HepG2 (cell line): ENCODE data around the gene KRTAP20-3. TPM values are rescaled to one million over a fixed set of nuclear protein-coding genes. Genes with fewer than 3 reads are reported as not detected.

Experiments used
- ATAC-seq: fragments of 200-7000 bp; cut with Tn5 transposase; 3 replicates; pipeline ENCODE4 v1.9.1; 2020; ENCODE audit warnings: mild to moderate bottlenecking, moderate library complexity
- BruUV-seq: library from RNA; stranded (reverse); fragments of 400-500 nt; replicated peaks from 2 replicates; lab custom pipeline; 2021; lab: Mats Ljungman, UMichigan
- CTCF ChIA-PET: fragments of 300-600 bp; formaldehyde crosslinking; extraction: SDS; loops from one replicate; lab custom pipeline; 2021; ENCODE audit warnings: low total read pairs, inconsistent platforms, low intra/inter-chr PET ratio; lab: Yijun Ruan, JAX
- POLR2A ChIA-PET: fragments of 350-600 bp; sonication (Branson Sonifier 250); formaldehyde crosslinking; loops from one replicate; lab custom pipeline; 2020; ENCODE audit warnings: antibody characterized with exemption, inconsistent platforms; lab: Yijun Ruan, JAX
- DNase-seq: peaks from one replicate; pipeline ENCODE4 v3.0.0-alpha.2; 2015; ENCODE audit warnings: low spot score
- FAIRE-seq: peaks from 3 replicates; lab custom pipeline; 2011; peaks lifted over from hg19 to GRCh38; lab: Jason Lieb, UNC
- H2AFZ ChIP-seq: one replicate; pipeline ENCODE4 v1.6.1; 2011; ENCODE audit warnings: low read length, inconsistent platforms
- H3K27ac ChIP-seq: fragments of 300-600 bp; 3 replicates; pipeline ENCODE4 v1.8.0; 2011; ENCODE audit warnings: mixed run types, mild to moderate bottlenecking, mixed read lengths, low read length, inconsistent platforms; ENCODE audit not compliant: insufficient read depth; ENCODE audit errors: extremely low read length
- H3K27me3 ChIP-seq, 2 experiments: fragments of 200-600 bp in 1 of 2; 2 replicates in 1 of 2; 3 replicates in 1 of 2; pipeline versions ENCODE4 v1.6.0 to v1.8.0; 2011; ENCODE audit warnings: low read length in 2 of 2, mild to moderate bottlenecking in 2 of 2, moderate library complexity in 2 of 2, inconsistent platforms in 1 of 2; ENCODE audit not compliant: insufficient read depth in 2 of 2, control insufficient read depth in 1 of 2
- H3K36me3 ChIP-seq, 2 experiments: fragments of 200-600 bp in 1 of 2; replicated peaks in 1 of 2; 2 replicates in 1 of 2; 3 replicates in 1 of 2; pipeline versions ENCODE4 v1.5.1 to v1.8.0; 2011; ENCODE audit warnings: low read length in 2 of 2, inconsistent platforms in 1 of 2; ENCODE audit not compliant: insufficient read depth in 2 of 2, control insufficient read depth in 1 of 2
- H3K4me1 ChIP-seq: 2 replicates; pipeline ENCODE4 v1.5.1; 2012; ENCODE audit warnings: low read length, inconsistent platforms; ENCODE audit not compliant: insufficient read depth
- H3K4me2 ChIP-seq: 2 replicates; pipeline ENCODE4 v1.6.0; 2011; ENCODE audit warnings: low read depth, low read length, inconsistent platforms
- H3K4me3 ChIP-seq, 3 experiments: fragments of 200-600 bp in 1 of 3; sonication (generic), shearing (Covaris generic) in 1 of 3; replicated peaks in 1 of 3; 2 replicates each; pipeline ENCODE4 v1.5.1; 2011 to 2016; ENCODE audit warnings: low read length in 3 of 3, inconsistent platforms in 2 of 3, low read depth in 2 of 3, mild to moderate bottlenecking in 2 of 3, control low read depth in 1 of 3, mixed read lengths in 1 of 3; ENCODE audit not compliant: insufficient read depth in 1 of 3
- H3K79me2 ChIP-seq: one replicate; pipeline ENCODE4 v1.6.1; 2011; ENCODE audit warnings: low read length, inconsistent platforms; ENCODE audit not compliant: insufficient read depth
- H3K9ac ChIP-seq: 2 replicates; pipeline ENCODE4 v1.6.0; 2011; ENCODE audit warnings: mild to moderate bottlenecking, low read depth, low read length, inconsistent platforms; ENCODE audit not compliant: insufficient read depth
- H3K9me3 ChIP-seq: 2 replicates; pipeline ENCODE4 v1.5.1; 2012; ENCODE audit warnings: mild to moderate bottlenecking, low read length
- H4K20me1 ChIP-seq: 2 replicates; pipeline ENCODE4 v1.6.0; 2011; ENCODE audit warnings: inconsistent platforms, mild to moderate bottlenecking, low read length, moderate library complexity; ENCODE audit not compliant: insufficient read depth
- ADNP ChIP-seq: sonication (generic); formaldehyde crosslinking; IDR thresholded peaks from 2 replicates; pipeline ENCODE4 v1.4.0; 2020; ENCODE audit warnings: missing genetic modification reagents
- FIP1L1 ChIP-seq: fragments of 200-400 bp; formaldehyde crosslinking; IDR thresholded peaks from 2 replicates; pipeline ENCODE4 v1.6.1; 2018; ENCODE audit warnings: low read depth, mild to moderate bottlenecking, low read length, moderate library complexity, borderline replicate concordance; ENCODE audit not compliant: insufficient read depth
- HDAC6 ChIP-seq: fragments of 200-600 bp; sonication (generic); IDR thresholded peaks from 2 replicates; pipeline ENCODE4 v1.7.0; 2017; ENCODE audit warnings: mild to moderate bottlenecking, antibody characterized with exemption, low read length, low read depth
- KDM1A ChIP-seq: IDR thresholded peaks from 2 replicates; pipeline ENCODE4 v1.6.1; 2016; ENCODE audit warnings: missing compliant biosample characterization
- MAFK ChIP-seq, 2 experiments: IDR thresholded peaks in 1 of 2; conservative IDR thresholded peaks in 1 of 2; 2 replicates each; pipeline ENCODE4 v1.6.1; 2011; ENCODE audit warnings: improper control_type of control experiment in 2 of 2, low read length in 2 of 2
- SATB2 ChIP-seq: sonication (generic); formaldehyde crosslinking; IDR thresholded peaks from 2 replicates; pipeline ENCODE4 v1.5.0; 2020; ENCODE audit warnings: missing genetic modification reagents
- SCMH1 ChIP-seq: sonication (generic); formaldehyde crosslinking; IDR thresholded peaks from 2 replicates; pipeline ENCODE4 v1.9.0; 2021; ENCODE audit warnings: missing genetic modification reagents, mild to moderate bottlenecking, borderline replicate concordance
- SIX4 ChIP-seq: sonication (generic); formaldehyde crosslinking; IDR thresholded peaks from 2 replicates; pipeline ENCODE4 v1.4.0; 2020; ENCODE audit warnings: missing genetic modification reagents
- SMARCC2 ChIP-seq: fragments of 450-650 bp; IDR thresholded peaks from 2 replicates; pipeline ENCODE4 v1.6.1; 2017; ENCODE audit warnings: antibody characterized with exemption, mild to moderate bottlenecking
- SP140L ChIP-seq: sonication (generic); formaldehyde crosslinking; IDR thresholded peaks from 2 replicates; pipeline ENCODE4 v1.4.0; 2020; ENCODE audit warnings: missing genetic modification reagents, borderline replicate concordance
- TBX2 ChIP-seq: sonication (generic); formaldehyde crosslinking; IDR thresholded peaks from 2 replicates; pipeline ENCODE4 v1.5.0; 2020; ENCODE audit warnings: missing genetic modification reagents, mild to moderate bottlenecking, borderline replicate concordance
- ZNF30 ChIP-seq: sonication (generic); formaldehyde crosslinking; IDR thresholded peaks from 2 replicates; pipeline ENCODE4 v1.5.0; 2020; ENCODE audit warnings: mild to moderate bottlenecking, missing genetic modification reagents
- ZNF501 ChIP-seq: sonication (generic); formaldehyde crosslinking; IDR thresholded peaks from 2 replicates; pipeline ENCODE4 v1.5.1; 2020; ENCODE audit warnings: mild to moderate bottlenecking, moderate library complexity, missing genetic modification reagents
- ZNF781 ChIP-seq: sonication (generic); formaldehyde crosslinking; IDR thresholded peaks from 2 replicates; pipeline ENCODE4 v1.5.1; 2020; ENCODE audit warnings: borderline replicate concordance, mild to moderate bottlenecking, missing genetic modification reagents; ENCODE audit errors: not compliant biosample characterization
- WGBS: methylation state at CpG from one replicate; pipeline ENCODE4 v1.1.6; 2017; ENCODE audit warnings: low lambda C conversion rate; 5-methylcytosine and 5-hydroxymethylcytosine counted together
- in situ Hi-C: cut with HindIII; loops from 2 replicates; pipeline ENCODE4 v1.10.0; 2017; ENCODE audit warnings: low pct_unique_long_range_greater_than_20kb; ENCODE audit not compliant: extremely low pct_ligation_motif_present
- intact Hi-C: fragments of 100-400 bp; cut with micrococcal nuclease; formaldehyde crosslinking; loops from one replicate; pipeline ENCODE4 v1.10.0; 2022; ENCODE audit not compliant: unreplicated experiment
- polyA plus RNA-seq, 8 experiments: library from polyadenylated mRNA; depleted of rRNA in 3 of 8; stranded (reverse) in 7 of 8; unstranded in 1 of 8; fragments of >200 nt; fragmentation: Illumina TruSeq in 4 of 8; extraction: Trizol in 4 of 8; gene quantifications; 2 replicates each; pipeline versions ENCODE4 v1.2.1 to v1.2.3, GENCODE V29; 2011 to 2016; ENCODE audit warnings: low read depth in 4 of 8, missing spikeins in 1 of 8, mixed read lengths in 1 of 8; ENCODE audit not compliant: insufficient read depth in 1 of 8
- total RNA-seq, 5 experiments: library from RNA; depleted of rRNA; stranded (reverse); fragments of >200 nt; fragmentation: Illumina TruSeq; extraction: Trizol; gene quantifications; 2 replicates each; pipeline ENCODE4 v1.2.3, GENCODE V29; 2016; ENCODE audit warnings: low read depth in 1 of 5
- TF ChIP-seq, protein P1 (sequence below), 2 experiments: IDR thresholded peaks; 2 replicates each; pipeline ENCODE4 v1.6.1; 2011 to 2012; ENCODE audit warnings: low read length in 2 of 2, borderline replicate concordance in 1 of 2, low read depth in 1 of 2, mild to moderate bottlenecking in 1 of 2, moderate library complexity in 1 of 2
- TF ChIP-seq, protein P2 (sequence below): sonication (generic); formaldehyde crosslinking; IDR thresholded peaks from 2 replicates; pipeline ENCODE4 v1.4.0; 2020; ENCODE audit warnings: missing genetic modification reagents

Gene KRTAP20-3
- total and polyA plus RNA-seq, 2 of the 13 experiments (the other 11 are each of a cell fraction or from before 2014, with no cell fraction given) = not detected

- TF ChIP-seq, protein P1, sequence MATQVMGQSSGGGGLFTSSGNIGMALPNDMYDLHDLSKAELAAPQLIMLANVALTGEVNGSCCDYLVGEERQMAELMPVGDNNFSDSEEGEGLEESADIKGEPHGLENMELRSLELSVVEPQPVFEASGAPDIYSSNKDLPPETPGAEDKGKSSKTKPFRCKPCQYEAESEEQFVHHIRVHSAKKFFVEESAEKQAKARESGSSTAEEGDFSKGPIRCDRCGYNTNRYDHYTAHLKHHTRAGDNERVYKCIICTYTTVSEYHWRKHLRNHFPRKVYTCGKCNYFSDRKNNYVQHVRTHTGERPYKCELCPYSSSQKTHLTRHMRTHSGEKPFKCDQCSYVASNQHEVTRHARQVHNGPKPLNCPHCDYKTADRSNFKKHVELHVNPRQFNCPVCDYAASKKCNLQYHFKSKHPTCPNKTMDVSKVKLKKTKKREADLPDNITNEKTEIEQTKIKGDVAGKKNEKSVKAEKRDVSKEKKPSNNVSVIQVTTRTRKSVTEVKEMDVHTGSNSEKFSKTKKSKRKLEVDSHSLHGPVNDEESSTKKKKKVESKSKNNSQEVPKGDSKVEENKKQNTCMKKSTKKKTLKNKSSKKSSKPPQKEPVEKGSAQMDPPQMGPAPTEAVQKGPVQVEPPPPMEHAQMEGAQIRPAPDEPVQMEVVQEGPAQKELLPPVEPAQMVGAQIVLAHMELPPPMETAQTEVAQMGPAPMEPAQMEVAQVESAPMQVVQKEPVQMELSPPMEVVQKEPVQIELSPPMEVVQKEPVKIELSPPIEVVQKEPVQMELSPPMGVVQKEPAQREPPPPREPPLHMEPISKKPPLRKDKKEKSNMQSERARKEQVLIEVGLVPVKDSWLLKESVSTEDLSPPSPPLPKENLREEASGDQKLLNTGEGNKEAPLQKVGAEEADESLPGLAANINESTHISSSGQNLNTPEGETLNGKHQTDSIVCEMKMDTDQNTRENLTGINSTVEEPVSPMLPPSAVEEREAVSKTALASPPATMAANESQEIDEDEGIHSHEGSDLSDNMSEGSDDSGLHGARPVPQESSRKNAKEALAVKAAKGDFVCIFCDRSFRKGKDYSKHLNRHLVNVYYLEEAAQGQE (IDR thresholded peaks at IDR 0.05; ENCODE audit: borderline replicate concordance in 1 of 2, low read depth in 1 of 2, low read length in 2 of 2) = no peak
- TF ChIP-seq SP140L (CRISPR knock-in tag) (no peak), SCMH1 (CRISPR knock-in tag) (no peak), TBX2 (CRISPR knock-in tag) (no peak), SATB2 (CRISPR knock-in tag) (no peak), SMARCC2 (no peak), SIX4 (no peak)
Measured at GRCh38 chr21:30598802-30599201, 43.9 kb upstream of the KRTAP20-3 start, which contains the start of gene KRTAP6-2 (continued).

- no peak for DNase-seq
- Histone ChIP-seq H3K27me3 (no peaks in the 10 kb centered on the region), H2AFZ (no peak within 1 kb of the TSS), H3K9ac (no peak within 1 kb of the TSS), H3K79me2 (no peaks in the 10 kb centered on the region), H3K4me3 (no peak within 1 kb of the TSS), H3K4me1 (no peaks in the 10 kb centered on the region), H3K9me3 (peaks cover 91% of the 10 kb centered on the region), H4K20me1 (no peaks in the 10 kb centered on the region), H3K27ac (no peak within 1 kb of the TSS), H3K4me2 (no peak within 1 kb of the TSS), H3K36me3 (no peaks in the 10 kb centered on the region)
- ATAC-seq = no peak
- BruUV-seq = no TSS peak
- POLR2A ChIA-PET = no interaction called here
- FAIRE-seq = no peak
- CTCF ChIA-PET = no interaction called here
- in situ Hi-C loops (no loop called here), intact Hi-C loops (no loop called here)
- 0% methylated on average over 1 of the region's 1 CpG for WGBS
- TF ChIP-seq MAFK (conservative IDR thresholded peaks at IDR 0.05 in 1 of 2, IDR thresholded peaks at IDR 0.05 in 1 of 2; ENCODE audit: low read length in 2 of 2) (0 out of 4 replicates have a peak, but pooled peaks of 1 of the 2 experiments have one; percentile 8), HDAC6 (no peak), KDM1A (CRISPR knock-in tag) (no peak), ZNF781 (CRISPR knock-in tag) (no peak), ADNP (CRISPR knock-in tag) (no peak), ZNF501 (CRISPR knock-in tag) (no peak), ZNF30 (CRISPR knock-in tag) (no peak), FIP1L1 (no peak)
- TF ChIP-seq, protein P2, sequence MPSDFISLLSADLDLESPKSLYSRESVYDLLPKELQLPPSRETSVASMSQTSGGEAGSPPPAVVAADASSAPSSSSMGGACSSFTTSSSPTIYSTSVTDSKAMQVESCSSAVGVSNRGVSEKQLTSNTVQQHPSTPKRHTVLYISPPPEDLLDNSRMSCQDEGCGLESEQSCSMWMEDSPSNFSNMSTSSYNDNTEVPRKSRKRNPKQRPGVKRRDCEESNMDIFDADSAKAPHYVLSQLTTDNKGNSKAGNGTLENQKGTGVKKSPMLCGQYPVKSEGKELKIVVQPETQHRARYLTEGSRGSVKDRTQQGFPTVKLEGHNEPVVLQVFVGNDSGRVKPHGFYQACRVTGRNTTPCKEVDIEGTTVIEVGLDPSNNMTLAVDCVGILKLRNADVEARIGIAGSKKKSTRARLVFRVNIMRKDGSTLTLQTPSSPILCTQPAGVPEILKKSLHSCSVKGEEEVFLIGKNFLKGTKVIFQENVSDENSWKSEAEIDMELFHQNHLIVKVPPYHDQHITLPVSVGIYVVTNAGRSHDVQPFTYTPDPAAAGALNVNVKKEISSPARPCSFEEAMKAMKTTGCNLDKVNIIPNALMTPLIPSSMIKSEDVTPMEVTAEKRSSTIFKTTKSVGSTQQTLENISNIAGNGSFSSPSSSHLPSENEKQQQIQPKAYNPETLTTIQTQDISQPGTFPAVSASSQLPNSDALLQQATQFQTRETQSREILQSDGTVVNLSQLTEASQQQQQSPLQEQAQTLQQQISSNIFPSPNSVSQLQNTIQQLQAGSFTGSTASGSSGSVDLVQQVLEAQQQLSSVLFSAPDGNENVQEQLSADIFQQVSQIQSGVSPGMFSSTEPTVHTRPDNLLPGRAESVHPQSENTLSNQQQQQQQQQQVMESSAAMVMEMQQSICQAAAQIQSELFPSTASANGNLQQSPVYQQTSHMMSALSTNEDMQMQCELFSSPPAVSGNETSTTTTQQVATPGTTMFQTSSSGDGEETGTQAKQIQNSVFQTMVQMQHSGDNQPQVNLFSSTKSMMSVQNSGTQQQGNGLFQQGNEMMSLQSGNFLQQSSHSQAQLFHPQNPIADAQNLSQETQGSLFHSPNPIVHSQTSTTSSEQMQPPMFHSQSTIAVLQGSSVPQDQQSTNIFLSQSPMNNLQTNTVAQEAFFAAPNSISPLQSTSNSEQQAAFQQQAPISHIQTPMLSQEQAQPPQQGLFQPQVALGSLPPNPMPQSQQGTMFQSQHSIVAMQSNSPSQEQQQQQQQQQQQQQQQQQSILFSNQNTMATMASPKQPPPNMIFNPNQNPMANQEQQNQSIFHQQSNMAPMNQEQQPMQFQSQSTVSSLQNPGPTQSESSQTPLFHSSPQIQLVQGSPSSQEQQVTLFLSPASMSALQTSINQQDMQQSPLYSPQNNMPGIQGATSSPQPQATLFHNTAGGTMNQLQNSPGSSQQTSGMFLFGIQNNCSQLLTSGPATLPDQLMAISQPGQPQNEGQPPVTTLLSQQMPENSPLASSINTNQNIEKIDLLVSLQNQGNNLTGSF (CRISPR knock-in tag) = no peak
Measured at GRCh38 chr21:30600787-30601186, 41.9 kb upstream of the KRTAP20-3 start, which contains the start of gene KRTAP22-1. Gene KRTAP22-1, plus strand, starts transcription at chr21:30601087.
